Germinal center (tissue), 1 donor: Measurements from ENCODE around the gene DPM2.

Experiments
- DNase-seq: peaks from one replicate; pipeline ENCODE4 v3.0.0; 2012; ENCODE audit warnings: mixed read lengths, low spot score

Gene DPM2

GRCh38 chr9:127955294-127956015 is 17.8 kb upstream of the DPM2 start:
- peak; percentile 78 for DNase-seq

- no peak for DNase-seq
Observed at GRCh38 chr9:127954831-127955293, 17.2 kb upstream of the DPM2 start.

GRCh38 chr9:127953768-127954505 is 16.3 kb upstream of the DPM2 start:
- DNase-seq: no peak

GRCh38 chr9:127953154-127953553 is 15.5 kb upstream of the DPM2 start:
- no peak for DNase-seq

GRCh38 chr9:127950513-127951289 is 13.0 kb upstream of the DPM2 start:
- DNase-seq: no peak

- no peak for DNase-seq
Observed at GRCh38 chr9:127949827-127950512, 12.3 kb upstream of the DPM2 start.

- DNase-seq: no peak
Observed at GRCh38 chr9:127947841-127948710, 10.4 kb upstream of the DPM2 start.

GRCh38 chr9:127946728-127947127 is 9.1 kb upstream of the DPM2 start:
- no peak for DNase-seq

GRCh38 chr9:127945942-127946341 is 8.3 kb upstream of the DPM2 start:
- no peak for DNase-seq

GRCh38 chr9:127945338-127945737 is 7.7 kb upstream of the DPM2 start:
- no peak for DNase-seq

- no peak for DNase-seq
Observed at GRCh38 chr9:127944586-127945218, 7.0 kb upstream of the DPM2 start.

GRCh38 chr9:127943731-127944144 is 6.1 kb upstream of the DPM2 start:
- DNase-seq: peak; percentile 78

- DNase-seq: no peak
Observed at GRCh38 chr9:127943011-127943662, 5.5 kb upstream of the DPM2 start.

GRCh38 chr9:127942216-127943010 is 4.8 kb upstream of the DPM2 start:
- DNase-seq: peak; percentile 57

- DNase-seq: no peak
Observed at GRCh38 chr9:127941961-127942215, 4.2 kb upstream of the DPM2 start.

GRCh38 chr9:127941062-127941960 is 3.7 kb upstream of the DPM2 start:
- DNase-seq: no peak

- DNase-seq: no peak
Observed at GRCh38 chr9:127940593-127940992, 2.9 kb upstream of the DPM2 start.

GRCh38 chr9:127938298-127938690 is 640 bp upstream of the DPM2 start:
- no peak for DNase-seq

GRCh38 chr9:127937056-127937387 is 632 bp downstream of the DPM2 start:
- no peak for DNase-seq
